ENCODE results near the gene PLD2.
A peak's percentile ranks its signal among the peaks of the same experiment; 100 is the strongest.
"Not testable (repeated sequence)": the region's sequence is repeated elsewhere in the genome, so short reads cannot be mapped to it uniquely, and the experiment has no call there.

The PLD2 gene

GRCh38 chr17:4795168-4795567 is 11.8 kb upstream of the PLD2 start:
- DNase-seq, result no peak

GRCh38 chr17:4796552-4796920 is 10.4 kb upstream of the PLD2 start:
- DNase-seq, result peak; percentile 73

GRCh38 chr17:4800462-4801196 is 6.3 kb upstream of the PLD2 start:
- no peak for DNase-seq

- DNase-seq, result no peak
These were observed 4.7 kb upstream of the PLD2 start, which contains the start of gene C17orf114 for GRCh38 chr17:4802228-4802627. Gene C17orf114, minus strand, starts transcription at chr17:4802328.

GRCh38 chr17:4806456-4806776 is 536 bp upstream of the PLD2 start:
- peak; percentile 58 for DNase-seq

- no peak for DNase-seq
These were observed 839 bp downstream of the PLD2 start for GRCh38 chr17:4807605-4808377.

- no peak for DNase-seq
These were observed 1.4 kb downstream of the PLD2 start for GRCh38 chr17:4808378-4808767.

GRCh38 chr17:4810696-4811290 is 3.8 kb downstream of the PLD2 start:
- no peak for DNase-seq

- DNase-seq, result no peak
These were observed 4.5 kb downstream of the PLD2 start for GRCh38 chr17:4811471-4811870.

- no peak for DNase-seq
These were observed 5.7 kb downstream of the PLD2 start for GRCh38 chr17:4812690-4813089.

GRCh38 chr17:4815043-4815675 is 8.2 kb downstream of the PLD2 start:
- peak; percentile 54 for DNase-seq

GRCh38 chr17:4816826-4817225 is 9.9 kb downstream of the PLD2 start:
- DNase-seq, result no peak

- DNase-seq, result peak; percentile 25
These were observed 11.3 kb downstream of the PLD2 start for GRCh38 chr17:4818276-4818675.

- no peak for DNase-seq
These were observed 15.9 kb downstream of the PLD2 start for GRCh38 chr17:4822835-4823234.

- DNase-seq, result no peak
These were observed 16.6 kb downstream of the PLD2 start for GRCh38 chr17:4823373-4824089.

GRCh38 chr17:4827399-4827798 is 20.4 kb downstream of the PLD2 start:
- no peak for DNase-seq

GRCh38 chr17:4832829-4833177 is 25.9 kb downstream of the PLD2 start:
- DNase-seq, result not testable (repeated sequence)

- DNase-seq, result peak; percentile 98
These were observed 26.4 kb downstream of the PLD2 start, which contains the start of gene MINK1 for GRCh38 chr17:4833178-4833940. Gene MINK1, plus strand, starts transcription at chr17:4833340. Its CDS starts 244 bp downstream, at chr17:4833584.

- DNase-seq, result peak; percentile 73
These were observed 27.2 kb downstream of the PLD2 start for GRCh38 chr17:4833941-4834680.

- DNase-seq, result peak; percentile 58
These were observed 27.7 kb downstream of the PLD2 start for GRCh38 chr17:4834681-4835020.

- DNase-seq, result peak; percentile 95
These were observed 29.3 kb downstream of the PLD2 start for GRCh38 chr17:4836221-4836620.

Measured in NCI-H82 (cell line).